GM03348 (cell line): ENCODE data around the gene KLK13.

ENCODE experiments used
- DNase-seq: peaks from one replicate; pipeline ENCODE4 v3.0.0; 2012; ENCODE audit warnings: low spot score

The KLK13 gene

GRCh38 chr19:51019544-51019925, 45.4 kb downstream of the KLK13 start, which contains the start of gene KLK10:
Gene KLK10, minus strand, starts transcription at chr19:51019709. Its CDS starts 579 bp downstream, at chr19:51019130.
- no peak for DNase-seq

GRCh38 chr19:51018745-51019543, 45.9 kb downstream of the KLK13 start:
- DNase-seq: no peak

GRCh38 chr19:51016798-51017683, 47.9 kb downstream of the KLK13 start:
- DNase-seq: peak; percentile 85

GRCh38 chr19:51015691-51016267, 49.1 kb downstream of the KLK13 start:
- DNase-seq: no peak

GRCh38 chr19:51014242-51014641, 50.6 kb downstream of the KLK13 start:
- no peak for DNase-seq

GRCh38 chr19:51012661-51013190, 52.2 kb downstream of the KLK13 start:
- no peak for DNase-seq

- no peak for DNase-seq
Observed at GRCh38 chr19:51010066-51010795, 54.7 kb downstream of the KLK13 start.

GRCh38 chr19:51009061-51009891, 55.6 kb downstream of the KLK13 start:
- no peak for DNase-seq

GRCh38 chr19:51007488-51007887, 57.4 kb downstream of the KLK13 start:
- no peak for DNase-seq

GRCh38 chr19:51006406-51006805, 58.5 kb downstream of the KLK13 start:
- no peak for DNase-seq
